ENCODE results near the gene GPN1. TPM values are rescaled to one million over a fixed set of nuclear protein-coding genes. Genes with fewer than 3 reads are reported as not detected.

GPN1 gene
- total RNA-seq, result 10 to 100 TPM; 23.4 to 27.6 TPM

GRCh38 chr2:27628767-27629709 is at the start of gene GPN1, which contains the start of gene CCDC121:
Gene GPN1, plus strand, starts transcription at chr2:27629050. Its CDS starts 9 bp downstream, at chr2:27629059.
Gene CCDC121, minus strand, starts transcription at chr2:27629012. Its CDS starts 1,213 bp downstream, at chr2:27627799.
- TF ChIP-seq, protein P1, sequence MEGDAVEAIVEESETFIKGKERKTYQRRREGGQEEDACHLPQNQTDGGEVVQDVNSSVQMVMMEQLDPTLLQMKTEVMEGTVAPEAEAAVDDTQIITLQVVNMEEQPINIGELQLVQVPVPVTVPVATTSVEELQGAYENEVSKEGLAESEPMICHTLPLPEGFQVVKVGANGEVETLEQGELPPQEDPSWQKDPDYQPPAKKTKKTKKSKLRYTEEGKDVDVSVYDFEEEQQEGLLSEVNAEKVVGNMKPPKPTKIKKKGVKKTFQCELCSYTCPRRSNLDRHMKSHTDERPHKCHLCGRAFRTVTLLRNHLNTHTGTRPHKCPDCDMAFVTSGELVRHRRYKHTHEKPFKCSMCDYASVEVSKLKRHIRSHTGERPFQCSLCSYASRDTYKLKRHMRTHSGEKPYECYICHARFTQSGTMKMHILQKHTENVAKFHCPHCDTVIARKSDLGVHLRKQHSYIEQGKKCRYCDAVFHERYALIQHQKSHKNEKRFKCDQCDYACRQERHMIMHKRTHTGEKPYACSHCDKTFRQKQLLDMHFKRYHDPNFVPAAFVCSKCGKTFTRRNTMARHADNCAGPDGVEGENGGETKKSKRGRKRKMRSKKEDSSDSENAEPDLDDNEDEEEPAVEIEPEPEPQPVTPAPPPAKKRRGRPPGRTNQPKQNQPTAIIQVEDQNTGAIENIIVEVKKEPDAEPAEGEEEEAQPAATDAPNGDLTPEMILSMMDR (IDR thresholded peaks at IDR 0.05), result no peak
- intact Hi-C loops (cut with DNase I), result no loop called here
- peak within 1 kb of the TSS; percentile 85 to 96 for H3K9ac ChIP-seq (ENCODE audit: low read depth in 2 of 2, low read length in 2 of 2)
- no peaks in the 10 kb centered on the region for H3K27me3 ChIP-seq
- H3K27ac ChIP-seq, result peak within 1 kb of the TSS; percentile 68
- DNase-seq, result peak; percentile 92
- H3K36me3 ChIP-seq, result peaks cover 6% of the 10 kb centered on the region
- peak within 1 kb of the TSS; percentile 78 for H3K4me3 ChIP-seq
- no peaks in the 10 kb centered on the region for H3K9me3 ChIP-seq
- peaks cover 6% of the 10 kb centered on the region for H3K4me1 ChIP-seq

- Histone ChIP-seq H3K27me3 (no peaks in the 10 kb centered on the region), H3K4me1 (no peaks in the 10 kb centered on the region), H3K36me3 (no peaks in the 10 kb centered on the region), H3K27ac (peak overlapping the region; percentile 41), H3K9me3 (no peaks in the 10 kb centered on the region), H3K4me3 (no peak overlapping the region), H3K9ac (ENCODE audit: low read depth in 2 of 2, low read length in 2 of 2) (no peak overlapping the region)
- intact Hi-C loops (cut with DNase I), result no loop called here
- DNase-seq, result no peak
- TF ChIP-seq, protein P1 (IDR thresholded peaks at IDR 0.05), result no peak
These were observed 47.3 kb upstream of the GPN1 start for GRCh38 chr2:27581417-27582128.

DNA sequence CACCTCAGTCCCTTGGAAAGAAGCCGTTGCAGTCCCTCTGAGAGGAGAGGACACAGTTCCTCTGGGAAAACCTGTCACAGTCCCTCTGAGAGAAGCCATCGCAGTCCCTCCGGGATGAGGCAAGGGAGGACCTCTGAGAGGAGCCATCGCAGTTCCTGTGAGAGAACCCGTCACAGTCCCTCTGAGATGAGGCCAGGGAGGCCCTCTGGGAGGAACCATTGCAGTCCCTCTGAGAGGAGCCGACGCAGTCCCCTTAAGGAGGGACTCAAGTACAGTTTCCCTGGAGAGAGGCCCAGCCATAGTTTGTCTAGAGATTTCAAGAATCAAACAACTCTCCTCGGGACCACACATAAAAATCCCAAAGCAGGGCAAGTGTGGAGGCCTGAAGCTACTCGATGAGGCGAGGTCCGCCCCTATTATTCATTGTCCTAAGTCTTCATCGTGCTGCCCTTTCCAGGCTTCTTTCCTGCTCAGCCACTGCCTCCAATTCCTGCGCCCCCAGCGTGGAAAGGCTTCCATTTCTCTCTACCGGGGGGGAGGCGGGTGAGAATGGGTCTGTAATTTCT is 46.6 kb upstream of the GPN1 start:
- Histone ChIP-seq H3K9me3 (no peaks in the 10 kb centered on the region), H3K27me3 (no peaks in the 10 kb centered on the region), H3K4me3 (peak overlapping the region; percentile 58), H3K4me1 (no peaks in the 10 kb centered on the region), H3K36me3 (no peaks in the 10 kb centered on the region), H3K27ac (peak overlapping the region; percentile 41), H3K9ac (ENCODE audit: low read depth in 2 of 2, low read length in 2 of 2) (peak overlapping the region in 1 of 2 donors; percentile 84)
- intact Hi-C loops (cut with DNase I), result no loop called here
- TF ChIP-seq, protein P1 (IDR thresholded peaks at IDR 0.05), result no peak
- no peak for DNase-seq

- Histone ChIP-seq H3K27me3 (no peaks in the 10 kb centered on the region), H3K4me3 (peak within 1 kb of the TSS; percentile 58), H3K36me3 (no peaks in the 10 kb centered on the region), H3K27ac (peak within 1 kb of the TSS; percentile 41), H3K9me3 (no peaks in the 10 kb centered on the region), H3K4me1 (no peaks in the 10 kb centered on the region), H3K9ac (ENCODE audit: low read depth in 2 of 2, low read length in 2 of 2) (peak within 1 kb of the TSS; percentile 44 to 84)
- intact Hi-C loops (cut with DNase I), result no loop called here
- TF ChIP-seq, protein P1 (IDR thresholded peaks at IDR 0.05), result no peak
- peak; percentile 85 for DNase-seq
These were observed 46.0 kb upstream of the GPN1 start, which contains the start of gene ZNF512 for GRCh38 chr2:27582695-27583389. Gene ZNF512, plus strand, starts transcription at chr2:27583042. Its CDS starts 71 bp downstream, at chr2:27583113.
